SU-DHL-6 (cell line): ENCODE data around the gene SMC1A.

Experiments used
- CTCF ChIP-seq: fragments of 200-600 bp; sonication (generic); IDR thresholded peaks from one replicate; pipeline ENCODE4 v1.5.1; 2017; ENCODE audit warnings: antibody characterized with exemption, mild to moderate bottlenecking, low read length, moderate library complexity; ENCODE audit not compliant: insufficient read depth, poor library complexity, severe bottlenecking
- EZH2phosphoT487 ChIP-seq: fragments of 200-600 bp; sonication (generic), shearing (Covaris generic); conservative IDR thresholded peaks from 2 replicates; pipeline ENCODE4 v1.6.1; 2018; ENCODE audit warnings: mild to moderate bottlenecking, antibody characterized with exemption, low read length, moderate library complexity, mixed read lengths

- no peak for TF ChIP-seq CTCF
- no peak for TF ChIP-seq EZH2phosphoT487
These were observed 30.4 kb upstream of the SMC1A start for GRCh38 chrX:53452812-53453211.
